Upper lobe of left lung (tissue), 4 donors: ENCODE results near the gene NCOA1.

Source experiments
- POLR2A ChIP-seq, 4 donors: fragments of 450-650 bp; IDR thresholded peaks; one replicate each; pipeline ENCODE4 v1.5.1; 2016 to 2017; ENCODE audit warnings: antibody characterized with exemption in 4 of 4, mild to moderate bottlenecking in 2 of 4
- POLR2AphosphoS5 ChIP-seq, 2 donors: sonication (generic); formaldehyde crosslinking; IDR thresholded peaks; one replicate each; pipeline ENCODE4 v1.5.1; 2017; ENCODE audit warnings: antibody characterized with exemption in 2 of 2
- TF ChIP-seq, protein P1 (sequence below), 6 experiments: fragments of 450-650 bp in 4 of 6; fragments of 200-600 bp in 2 of 6; sonication (generic) in 2 of 6; IDR thresholded peaks; one replicate each; pipeline ENCODE4 v1.5.1; 2016 to 2019; ENCODE audit warnings: antibody characterized with exemption in 6 of 6

DNA sequence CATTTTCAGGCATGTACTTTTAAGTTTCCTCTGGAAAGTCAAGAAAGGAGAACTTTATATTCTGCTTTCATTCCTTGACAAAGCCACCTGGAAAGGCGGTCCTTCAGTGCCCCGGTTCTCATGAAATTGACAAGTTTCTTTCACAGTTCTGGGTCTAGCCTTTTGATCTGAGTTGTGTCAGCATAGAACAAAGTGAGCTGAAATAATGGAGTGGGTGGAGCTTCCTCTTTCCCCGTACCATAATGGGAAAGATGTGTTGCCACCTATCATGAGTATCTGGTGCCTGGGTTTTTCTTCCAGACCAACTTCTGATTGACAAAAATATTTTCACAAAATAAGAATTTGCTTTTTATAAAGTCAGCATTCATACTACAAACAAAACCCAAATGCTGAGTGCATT lies 252.9 kb downstream of the NCOA1 start:
- TF ChIP-seq, protein P1, sequence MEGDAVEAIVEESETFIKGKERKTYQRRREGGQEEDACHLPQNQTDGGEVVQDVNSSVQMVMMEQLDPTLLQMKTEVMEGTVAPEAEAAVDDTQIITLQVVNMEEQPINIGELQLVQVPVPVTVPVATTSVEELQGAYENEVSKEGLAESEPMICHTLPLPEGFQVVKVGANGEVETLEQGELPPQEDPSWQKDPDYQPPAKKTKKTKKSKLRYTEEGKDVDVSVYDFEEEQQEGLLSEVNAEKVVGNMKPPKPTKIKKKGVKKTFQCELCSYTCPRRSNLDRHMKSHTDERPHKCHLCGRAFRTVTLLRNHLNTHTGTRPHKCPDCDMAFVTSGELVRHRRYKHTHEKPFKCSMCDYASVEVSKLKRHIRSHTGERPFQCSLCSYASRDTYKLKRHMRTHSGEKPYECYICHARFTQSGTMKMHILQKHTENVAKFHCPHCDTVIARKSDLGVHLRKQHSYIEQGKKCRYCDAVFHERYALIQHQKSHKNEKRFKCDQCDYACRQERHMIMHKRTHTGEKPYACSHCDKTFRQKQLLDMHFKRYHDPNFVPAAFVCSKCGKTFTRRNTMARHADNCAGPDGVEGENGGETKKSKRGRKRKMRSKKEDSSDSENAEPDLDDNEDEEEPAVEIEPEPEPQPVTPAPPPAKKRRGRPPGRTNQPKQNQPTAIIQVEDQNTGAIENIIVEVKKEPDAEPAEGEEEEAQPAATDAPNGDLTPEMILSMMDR (IDR thresholded peaks at IDR 0.05) = no peak
- TF ChIP-seq POLR2A (IDR thresholded peaks at IDR 0.05) (no peak), POLR2AphosphoS5 (IDR thresholded peaks at IDR 0.05) (no peak)
